Activated B cell treated with CpG ODN at 0.5 μM for 24 hours (primary cell): ENCODE measurements around the gene PCOLCE2. TPM values are rescaled to one million over a fixed set of nuclear protein-coding genes. Genes with fewer than 3 reads are reported as not detected.

Experiments used
- ATAC-seq: fragments of 200-7000 bp; cut with Tn5 transposase; one replicate; pipeline ENCODE4 v1.10.0; 2021; ENCODE audit warnings: low read depth, mild to moderate bottlenecking, moderate library complexity
- CTCF ChIA-PET: fragments of 350-600 bp; sonication (Branson Sonifier 250); formaldehyde crosslinking; loops from one replicate; lab custom pipeline; 2021; ENCODE audit warnings: antibody characterized with exemption; lab: Charles Lee
- POLR2A ChIA-PET: fragments of 350-600 bp; sonication (Branson Sonifier 250); formaldehyde crosslinking; loops from one replicate; lab custom pipeline; 2021; ENCODE audit warnings: antibody characterized with exemption; lab: Charles Lee
- DNase-seq: peaks from one replicate; pipeline ENCODE4 v3.0.0; 2022
- H3K27ac Mint-ChIP-seq: one replicate; pipeline ENCODE4 v1.8.0; 2020; ENCODE audit warnings: mixed read lengths
- H3K27me3 Mint-ChIP-seq: one replicate; pipeline ENCODE4 v1.8.0; 2021; ENCODE audit warnings: mixed read lengths
- H3K36me3 Mint-ChIP-seq: one replicate; pipeline ENCODE4 v1.8.0; 2021; ENCODE audit warnings: low read depth, mixed read lengths
- H3K4me1 Mint-ChIP-seq: one replicate; pipeline ENCODE4 v1.8.0; 2021; ENCODE audit warnings: mixed read lengths
- H3K4me3 Mint-ChIP-seq: one replicate; pipeline ENCODE4 v1.8.0; 2020; ENCODE audit warnings: mild to moderate bottlenecking, mixed read lengths
- H3K9me3 Mint-ChIP-seq: one replicate; pipeline ENCODE4 v1.8.0; 2020; ENCODE audit warnings: mixed read lengths
- intact Hi-C: fragments of 100-400 bp; cut with micrococcal nuclease; formaldehyde crosslinking; loops from one replicate; pipeline ENCODE4 v1.15.1; 2024
- total RNA-seq: library from RNA; stranded (reverse); gene quantifications from 2 replicates; pipeline ENCODE4 v1.2.3, GENCODE V29; 2022
- TF ChIP-seq, protein P1 (sequence below): fragments of 200-600 bp; IDR thresholded peaks from one replicate; pipeline ENCODE4 v1.8.0; 2022; ENCODE audit warnings: antibody characterized with exemption, mild to moderate bottlenecking

PCOLCE2 gene, protein sequence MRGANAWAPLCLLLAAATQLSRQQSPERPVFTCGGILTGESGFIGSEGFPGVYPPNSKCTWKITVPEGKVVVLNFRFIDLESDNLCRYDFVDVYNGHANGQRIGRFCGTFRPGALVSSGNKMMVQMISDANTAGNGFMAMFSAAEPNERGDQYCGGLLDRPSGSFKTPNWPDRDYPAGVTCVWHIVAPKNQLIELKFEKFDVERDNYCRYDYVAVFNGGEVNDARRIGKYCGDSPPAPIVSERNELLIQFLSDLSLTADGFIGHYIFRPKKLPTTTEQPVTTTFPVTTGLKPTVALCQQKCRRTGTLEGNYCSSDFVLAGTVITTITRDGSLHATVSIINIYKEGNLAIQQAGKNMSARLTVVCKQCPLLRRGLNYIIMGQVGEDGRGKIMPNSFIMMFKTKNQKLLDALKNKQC
- total RNA-seq: not detected in 2 replicates

DNA sequence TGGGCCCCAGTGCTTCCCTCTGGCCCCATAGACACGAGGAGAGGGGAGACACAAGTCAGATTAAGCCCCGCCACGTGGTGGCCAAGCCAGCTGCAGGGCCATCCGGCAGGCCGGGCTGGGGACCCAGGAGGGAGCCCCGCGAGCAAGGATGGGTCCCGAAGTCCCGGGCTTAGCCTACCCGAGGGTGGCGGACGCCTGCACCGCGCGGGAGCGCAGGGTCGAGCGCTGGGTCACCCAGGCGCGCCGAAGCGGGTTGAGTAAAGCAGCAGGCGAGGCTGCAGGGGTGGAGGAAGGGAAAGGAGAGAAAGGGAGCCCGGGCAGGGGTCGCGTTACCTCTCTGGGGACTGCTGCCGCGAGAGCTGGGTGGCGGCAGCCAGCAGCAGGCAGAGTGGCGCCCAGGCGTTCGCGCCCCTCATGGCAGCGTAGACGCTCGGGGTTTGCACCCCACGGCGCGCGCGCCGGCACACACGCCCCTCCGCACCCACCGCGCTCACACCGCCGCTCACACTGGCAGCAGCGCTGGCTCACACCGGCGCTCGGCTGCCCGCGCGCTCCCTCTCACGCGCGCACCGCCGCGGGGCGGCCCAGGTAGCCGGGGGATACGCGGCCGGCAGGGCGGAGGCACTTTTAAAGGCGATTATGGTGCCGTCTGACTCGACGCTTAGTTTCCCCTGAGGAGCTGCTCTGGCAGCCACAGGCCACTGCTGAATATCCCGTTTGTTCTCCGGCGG, at the start of gene PCOLCE2:
TSS of gene PCOLCE2 (minus strand) at position 603 of the 731 bp plus-strand sequence. CDS start at position 416, 187 bp downstream.
- no peaks in the 10 kb centered on the region for H3K36me3 Mint-ChIP-seq
- POLR2A ChIA-PET: no interaction called here
- TF ChIP-seq, protein P1, sequence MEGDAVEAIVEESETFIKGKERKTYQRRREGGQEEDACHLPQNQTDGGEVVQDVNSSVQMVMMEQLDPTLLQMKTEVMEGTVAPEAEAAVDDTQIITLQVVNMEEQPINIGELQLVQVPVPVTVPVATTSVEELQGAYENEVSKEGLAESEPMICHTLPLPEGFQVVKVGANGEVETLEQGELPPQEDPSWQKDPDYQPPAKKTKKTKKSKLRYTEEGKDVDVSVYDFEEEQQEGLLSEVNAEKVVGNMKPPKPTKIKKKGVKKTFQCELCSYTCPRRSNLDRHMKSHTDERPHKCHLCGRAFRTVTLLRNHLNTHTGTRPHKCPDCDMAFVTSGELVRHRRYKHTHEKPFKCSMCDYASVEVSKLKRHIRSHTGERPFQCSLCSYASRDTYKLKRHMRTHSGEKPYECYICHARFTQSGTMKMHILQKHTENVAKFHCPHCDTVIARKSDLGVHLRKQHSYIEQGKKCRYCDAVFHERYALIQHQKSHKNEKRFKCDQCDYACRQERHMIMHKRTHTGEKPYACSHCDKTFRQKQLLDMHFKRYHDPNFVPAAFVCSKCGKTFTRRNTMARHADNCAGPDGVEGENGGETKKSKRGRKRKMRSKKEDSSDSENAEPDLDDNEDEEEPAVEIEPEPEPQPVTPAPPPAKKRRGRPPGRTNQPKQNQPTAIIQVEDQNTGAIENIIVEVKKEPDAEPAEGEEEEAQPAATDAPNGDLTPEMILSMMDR: no peak
- CTCF ChIA-PET: no interaction called here
- ATAC-seq (peak; percentile 42), DNase-seq (peak; percentile 17)
- H3K4me1 Mint-ChIP-seq: peaks cover 7% of the 10 kb centered on the region
- H3K27ac Mint-ChIP-seq: no peak within 1 kb of the TSS
- intact Hi-C loops: no loop called here
- H3K27me3 Mint-ChIP-seq: peaks cover 46% of the 10 kb centered on the region
- no peaks in the 10 kb centered on the region for H3K9me3 Mint-ChIP-seq
- peak within 1 kb of the TSS; percentile 54 for H3K4me3 Mint-ChIP-seq

DNA sequence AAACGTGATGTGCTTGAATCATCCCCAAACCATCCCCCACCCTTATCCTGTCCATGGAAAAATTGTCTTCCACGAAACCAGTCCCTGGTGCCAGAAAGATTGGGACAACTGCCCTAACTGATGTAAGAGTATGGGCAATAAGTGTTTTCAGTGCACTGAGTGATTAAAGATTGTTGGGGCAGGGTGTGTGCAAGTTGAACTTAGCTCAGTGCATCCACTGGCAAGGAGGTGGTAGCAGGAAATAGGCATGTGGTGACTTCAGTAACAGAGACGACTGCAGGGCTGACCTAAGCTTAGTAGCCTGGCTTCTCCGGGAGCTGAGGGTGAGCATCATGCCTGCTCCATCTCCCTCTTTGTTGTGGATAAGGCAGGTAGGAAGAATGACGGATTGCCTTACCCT, 47.1 kb upstream of the PCOLCE2 start:
- ATAC-seq (no peak), DNase-seq (no peak)
- Mint-ChIP-seq H3K36me3 (no peaks in the 10 kb centered on the region), H3K9me3 (no peaks in the 10 kb centered on the region), H3K4me3 (no peak overlapping the region), H3K27me3 (no peaks in the 10 kb centered on the region), H3K4me1 (no peaks in the 10 kb centered on the region), H3K27ac (no peak overlapping the region)
- TF ChIP-seq, protein P1: no peak
- intact Hi-C loops: no loop called here
- ChIA-PET POLR2A (no interaction called here), CTCF (no interaction called here)

DNA sequence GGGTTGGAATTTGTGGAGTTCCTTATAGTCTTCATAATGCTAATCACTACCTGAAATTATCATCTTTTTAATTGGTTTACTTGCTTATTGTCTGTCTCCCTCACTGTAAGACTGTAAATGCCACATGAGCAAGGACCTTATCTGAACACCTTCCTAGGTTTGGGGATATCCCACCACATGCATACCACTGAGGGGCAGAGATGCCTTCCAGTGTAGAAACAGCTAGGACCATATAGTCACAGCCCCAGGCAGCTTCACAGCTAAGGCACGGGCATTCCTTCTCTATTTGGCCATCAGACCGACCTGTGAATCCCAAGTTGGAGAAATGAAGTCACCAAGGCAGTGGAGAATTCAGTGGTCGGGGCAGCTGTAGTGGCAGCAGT, 46.0 kb upstream of the PCOLCE2 start:
- no peak overlapping the region for H3K27ac Mint-ChIP-seq
- no peaks in the 10 kb centered on the region for H3K4me1 Mint-ChIP-seq
- ChIA-PET CTCF (no interaction called here), POLR2A (no interaction called here)
- DNase-seq (no peak), ATAC-seq (no peak)
- H3K9me3 Mint-ChIP-seq: no peaks in the 10 kb centered on the region
- no peaks in the 10 kb centered on the region for H3K36me3 Mint-ChIP-seq
- no peak overlapping the region for H3K4me3 Mint-ChIP-seq
- no peaks in the 10 kb centered on the region for H3K27me3 Mint-ChIP-seq
- TF ChIP-seq, protein P1: no peak
- intact Hi-C loops: no loop called here

DNA sequence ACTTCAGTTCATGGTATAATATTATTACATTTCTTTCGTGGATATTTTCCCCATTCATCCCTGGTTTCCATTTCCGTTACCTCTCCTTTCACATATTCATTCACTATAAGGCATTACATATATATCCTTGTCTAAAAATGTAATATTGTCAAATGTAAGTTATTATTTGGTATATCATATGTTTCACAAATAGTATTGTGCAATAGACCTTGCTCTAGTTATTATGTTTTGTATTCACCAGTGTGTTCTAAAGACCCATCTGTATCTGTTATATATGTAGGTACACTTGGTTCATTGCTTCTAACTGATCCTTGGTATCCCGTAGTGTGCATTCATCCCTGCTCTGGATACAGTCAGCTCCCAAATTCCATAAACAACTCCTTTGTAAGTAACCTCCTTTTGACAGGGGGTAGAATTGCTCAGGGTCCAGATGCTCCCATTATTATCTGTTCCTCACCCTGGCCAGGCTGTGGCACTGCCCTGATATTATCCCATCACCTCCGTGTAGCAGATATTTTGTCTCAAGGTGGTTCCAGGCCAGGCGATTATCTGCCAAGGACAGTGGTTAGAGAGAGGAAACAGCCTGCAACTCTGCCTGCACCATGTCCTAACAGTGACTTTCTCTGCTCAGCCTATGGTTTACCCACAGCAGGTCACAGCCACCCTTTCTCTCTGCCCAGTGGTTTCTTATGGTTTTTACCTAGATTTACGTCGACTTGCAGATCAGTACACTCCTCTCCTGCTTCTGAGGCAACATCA, 45.4 kb upstream of the PCOLCE2 start:
- Mint-ChIP-seq H3K36me3 (no peaks in the 10 kb centered on the region), H3K9me3 (no peaks in the 10 kb centered on the region), H3K4me3 (no peak overlapping the region), H3K27ac (no peak overlapping the region), H3K27me3 (no peaks in the 10 kb centered on the region), H3K4me1 (no peaks in the 10 kb centered on the region)
- POLR2A ChIA-PET: no interaction called here
- ATAC-seq (no peak), DNase-seq (no peak)
- TF ChIP-seq, protein P1: no peak
- CTCF ChIA-PET: no interaction called here
- intact Hi-C loops: no loop called here

DNA sequence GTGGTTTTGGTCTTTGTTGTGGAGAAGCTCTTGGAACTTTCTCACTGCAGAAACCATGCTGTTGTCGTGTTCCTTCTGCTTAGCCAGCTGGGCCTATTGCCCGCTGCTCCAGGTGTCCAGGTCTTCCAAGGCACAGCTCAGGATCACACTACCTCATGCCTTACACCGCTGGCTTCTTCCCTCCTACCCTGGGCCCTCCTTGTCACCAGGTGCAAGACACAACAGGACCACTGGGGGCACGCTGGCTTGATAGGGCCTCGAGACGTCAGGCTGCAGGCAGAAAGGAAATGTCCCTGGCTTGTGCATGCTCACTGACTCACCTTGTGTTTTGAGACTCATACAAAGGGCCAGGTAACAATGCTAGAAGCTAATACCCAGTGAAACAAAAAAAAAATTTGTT, 42.3 kb upstream of the PCOLCE2 start:
- no peak overlapping the region for H3K27ac Mint-ChIP-seq
- ChIA-PET POLR2A (no interaction called here), CTCF (no interaction called here)
- intact Hi-C loops: no loop called here
- TF ChIP-seq, protein P1: no peak
- no peaks in the 10 kb centered on the region for H3K4me1 Mint-ChIP-seq
- no peak for DNase-seq
- ATAC-seq: peak; percentile 71
- no peak overlapping the region for H3K4me3 Mint-ChIP-seq
- H3K36me3 Mint-ChIP-seq: no peaks in the 10 kb centered on the region
- H3K9me3 Mint-ChIP-seq: no peaks in the 10 kb centered on the region
- H3K27me3 Mint-ChIP-seq: peaks cover 4% of the 10 kb centered on the region
